CD1c-positive myeloid dendritic cell (primary cell): Measurements from ENCODE around the gene CEBPG.

ENCODE experiments used
- DNase-seq: peaks from one replicate; pipeline ENCODE4 v3.0.0-alpha.2; 2016; ENCODE audit errors: extremely low spot score

The CEBPG gene

GRCh38 chr19:33394723-33395560, 21.4 kb downstream of the CEBPG start:
- DNase-seq, result no peak

- no peak for DNase-seq
Observed at GRCh38 chr19:33395561-33396550, 22.3 kb downstream of the CEBPG start.

- DNase-seq, result no peak
Observed at GRCh38 chr19:33396701-33397535, 23.4 kb downstream of the CEBPG start.

- DNase-seq, result no peak
Observed at GRCh38 chr19:33397536-33398360, 24.2 kb downstream of the CEBPG start.

GRCh38 chr19:33398361-33399060, 25.0 kb downstream of the CEBPG start:
- no peak for DNase-seq

GRCh38 chr19:33399081-33399744, 25.7 kb downstream of the CEBPG start:
- no peak for DNase-seq

GRCh38 chr19:33399745-33400681, 26.5 kb downstream of the CEBPG start:
- no peak for DNase-seq

GRCh38 chr19:33400856-33401682, 27.6 kb downstream of the CEBPG start:
- DNase-seq, result no peak

GRCh38 chr19:33401683-33402420, 28.3 kb downstream of the CEBPG start:
- DNase-seq, result no peak

- no peak for DNase-seq
Observed at GRCh38 chr19:33402421-33403220, 29.1 kb downstream of the CEBPG start.

GRCh38 chr19:33403221-33403972, 29.9 kb downstream of the CEBPG start:
- no peak for DNase-seq

- DNase-seq, result no peak
Observed at GRCh38 chr19:33403973-33404304, 30.4 kb downstream of the CEBPG start.

- DNase-seq, result peak; percentile 69
Observed at GRCh38 chr19:33404506-33405253, 31.2 kb downstream of the CEBPG start.

- no peak for DNase-seq
Observed at GRCh38 chr19:33405254-33405552, 31.7 kb downstream of the CEBPG start.
